ENCODE measurements around the gene RTL10. TPM values are rescaled to one million over a fixed set of nuclear protein-coding genes. Genes with fewer than 3 reads are reported as not detected.

Gene RTL10
- total and polyA plus RNA-seq, 8 donors = 3.7 to 12.4 (median 8.6) TPM

DNA sequence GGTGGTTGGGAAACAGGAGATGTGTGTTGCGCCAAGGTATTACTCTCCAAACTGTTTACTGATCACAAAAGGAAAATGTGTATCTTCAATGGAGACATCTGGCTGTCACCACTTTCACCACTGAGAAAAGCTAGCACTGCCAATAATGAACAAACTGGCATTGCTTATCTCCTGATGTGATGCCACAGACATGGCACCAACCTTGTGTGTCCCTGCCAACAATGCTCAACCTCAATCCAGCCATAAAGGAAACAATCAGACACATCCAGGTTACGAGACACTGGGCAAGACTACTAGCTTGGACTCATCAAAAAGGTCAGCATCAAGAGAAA lies 28.1 kb downstream of the RTL10 start:
- no peak overlapping the region for H3K27ac ChIP-seq
- H3K4me3 ChIP-seq = no peak overlapping the region
- no peaks in the 10 kb centered on the region for H3K4me1 ChIP-seq
- FAIRE-seq (no peak), DNase-seq (no peak), ATAC-seq (no peak)
- intact Hi-C loops (cut with DNase I) = no loop called here
- 44 to 93% methylated on average over 2 of the region's 2 CpGs for WGBS, 2 donors
- TF ChIP-seq, protein P1, sequence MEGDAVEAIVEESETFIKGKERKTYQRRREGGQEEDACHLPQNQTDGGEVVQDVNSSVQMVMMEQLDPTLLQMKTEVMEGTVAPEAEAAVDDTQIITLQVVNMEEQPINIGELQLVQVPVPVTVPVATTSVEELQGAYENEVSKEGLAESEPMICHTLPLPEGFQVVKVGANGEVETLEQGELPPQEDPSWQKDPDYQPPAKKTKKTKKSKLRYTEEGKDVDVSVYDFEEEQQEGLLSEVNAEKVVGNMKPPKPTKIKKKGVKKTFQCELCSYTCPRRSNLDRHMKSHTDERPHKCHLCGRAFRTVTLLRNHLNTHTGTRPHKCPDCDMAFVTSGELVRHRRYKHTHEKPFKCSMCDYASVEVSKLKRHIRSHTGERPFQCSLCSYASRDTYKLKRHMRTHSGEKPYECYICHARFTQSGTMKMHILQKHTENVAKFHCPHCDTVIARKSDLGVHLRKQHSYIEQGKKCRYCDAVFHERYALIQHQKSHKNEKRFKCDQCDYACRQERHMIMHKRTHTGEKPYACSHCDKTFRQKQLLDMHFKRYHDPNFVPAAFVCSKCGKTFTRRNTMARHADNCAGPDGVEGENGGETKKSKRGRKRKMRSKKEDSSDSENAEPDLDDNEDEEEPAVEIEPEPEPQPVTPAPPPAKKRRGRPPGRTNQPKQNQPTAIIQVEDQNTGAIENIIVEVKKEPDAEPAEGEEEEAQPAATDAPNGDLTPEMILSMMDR (IDR thresholded peaks at IDR 0.05) = no peak
- no peaks in the 10 kb centered on the region for H3K36me3 ChIP-seq
- H3K9me3 ChIP-seq = no peaks in the 10 kb centered on the region
- H3K27me3 ChIP-seq = no peaks in the 10 kb centered on the region

DNA sequence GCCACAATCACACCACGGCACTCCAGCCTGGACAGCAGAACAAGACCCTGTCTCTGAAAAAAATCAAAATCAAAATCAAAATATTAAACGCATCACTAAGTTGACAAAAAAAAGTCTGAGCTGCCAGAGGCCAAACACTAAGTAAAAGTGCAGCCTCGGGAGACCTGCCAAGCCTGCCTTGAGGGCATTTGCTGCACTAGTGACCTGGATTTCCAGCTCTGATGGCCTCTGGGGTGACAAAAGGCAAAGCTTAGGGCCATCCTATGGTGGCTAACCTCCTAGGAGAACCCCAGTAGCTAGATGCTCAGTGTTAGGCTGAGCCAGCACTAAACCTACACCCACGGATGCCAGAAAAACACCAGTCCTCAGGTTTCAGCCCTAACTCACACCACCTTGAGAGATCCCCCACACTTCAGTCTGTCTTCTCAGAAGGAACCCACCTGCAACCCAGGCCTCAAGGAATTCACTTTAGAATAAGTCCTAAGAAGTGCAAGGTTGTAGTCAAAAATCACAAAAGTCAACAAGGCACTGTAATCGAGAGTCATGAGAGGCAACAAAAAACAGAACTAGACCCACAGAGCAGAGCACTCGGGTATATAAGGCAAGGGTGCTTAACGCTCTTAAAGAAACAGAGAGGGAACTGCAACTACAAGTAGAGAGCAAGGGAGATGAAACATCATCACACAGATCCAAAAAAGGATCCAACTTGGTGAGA lies 28.6 kb downstream of the RTL10 start:
- no peaks in the 10 kb centered on the region for H3K36me3 ChIP-seq
- H3K4me3 ChIP-seq = no peak overlapping the region
- FAIRE-seq (no peak), DNase-seq (peak in 1 of 6 donors; percentile 24), ATAC-seq (no peak)
- H3K27me3 ChIP-seq = no peaks in the 10 kb centered on the region
- intact Hi-C loops (cut with DNase I) = no loop called here
- TF ChIP-seq, protein P1 (IDR thresholded peaks at IDR 0.05) = no peak
- 88 to 95% methylated on average over 7 of the region's 7 CpGs for WGBS, 2 donors
- H3K9me3 ChIP-seq = no peaks in the 10 kb centered on the region
- no peak overlapping the region for H3K27ac ChIP-seq
- H3K4me1 ChIP-seq = no peaks in the 10 kb centered on the region

DNA sequence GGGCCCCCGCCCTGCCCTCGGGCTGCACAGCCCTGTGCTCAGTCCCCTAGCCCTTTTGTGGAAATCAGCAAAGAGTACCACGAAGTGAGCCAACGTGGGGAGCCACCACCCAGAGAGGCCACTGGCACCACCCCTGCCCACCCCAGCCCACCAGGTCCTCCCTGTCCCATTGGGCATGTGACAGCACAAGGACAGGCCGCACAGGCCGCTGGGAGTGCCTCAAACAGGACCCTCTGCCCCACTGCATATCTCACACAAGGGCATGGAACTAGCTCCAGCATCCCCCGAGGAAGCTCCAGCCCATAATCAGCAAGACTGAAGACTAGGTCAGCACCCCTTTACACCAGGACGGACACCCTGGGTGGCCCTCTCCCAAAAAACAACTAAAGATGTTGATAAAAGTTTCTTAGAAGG lies 29.7 kb downstream of the RTL10 start:
- no peaks in the 10 kb centered on the region for H3K27me3 ChIP-seq
- 91 to 92% methylated on average over 8 of the region's 8 CpGs for WGBS, 2 donors

DNA sequence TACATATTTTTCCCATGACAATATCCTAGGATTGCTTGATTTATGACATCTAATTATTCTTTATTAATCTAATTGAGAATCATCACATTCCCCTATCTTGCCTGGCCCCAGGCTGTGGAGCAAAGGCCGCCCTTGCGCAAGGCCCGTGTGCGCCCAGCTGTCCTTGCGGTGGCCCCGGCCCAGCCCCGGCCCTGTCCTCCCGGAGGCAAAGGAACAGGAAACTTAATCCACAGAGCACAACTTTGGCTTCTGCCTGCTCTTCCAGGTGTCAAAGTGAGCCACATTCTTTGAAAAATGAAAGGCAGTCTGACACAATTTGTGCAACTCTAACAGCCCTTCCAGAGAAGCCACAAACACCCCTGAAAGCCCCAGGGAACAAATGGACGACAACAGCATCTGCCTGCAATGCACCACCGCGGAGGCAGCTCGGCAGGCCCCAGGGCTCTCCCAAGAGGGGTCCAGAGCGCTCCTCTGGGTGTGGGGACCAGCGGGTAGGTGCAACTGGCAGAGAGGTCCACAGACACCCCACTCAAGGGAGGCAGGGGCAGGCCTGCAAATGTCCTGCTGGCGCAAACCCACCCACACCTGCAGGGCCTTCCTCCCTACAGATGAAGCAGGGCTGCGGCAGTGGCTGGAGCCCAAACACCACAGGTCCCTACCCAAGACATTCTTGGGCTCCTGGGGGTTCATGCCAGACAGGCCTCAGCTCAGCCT lies 30.3 kb downstream of the RTL10 start:
- Histone ChIP-seq H3K36me3 (no peaks in the 10 kb centered on the region), H3K4me3 (no peak overlapping the region), H3K4me1 (no peaks in the 10 kb centered on the region), H3K27me3 (no peaks in the 10 kb centered on the region), H3K9me3 (no peaks in the 10 kb centered on the region), H3K27ac (no peak overlapping the region)
- no peak for FAIRE-seq
- ATAC-seq = peak in 1 of 4 donors; percentile 44
- TF ChIP-seq, protein P1 (IDR thresholded peaks at IDR 0.05) = no peak
- DNase-seq = peak in 3 of 6 donors; percentile 1 to 43 (median 4)
- intact Hi-C loops (cut with DNase I) = no loop called here
- WGBS, 2 donors = 89 to 91% methylated on average over 16 of the region's 16 CpGs

More for the DNA sequence above, 29.7 kb downstream of the RTL10 start:
- Histone ChIP-seq H3K36me3 (no peaks in the 10 kb centered on the region), H3K9me3 (no peaks in the 10 kb centered on the region), H3K27ac (no peak overlapping the region), H3K4me3 (no peak overlapping the region), H3K4me1 (no peaks in the 10 kb centered on the region)
- TF ChIP-seq, protein P1 (IDR thresholded peaks at IDR 0.05) = no peak
- ATAC-seq = no peak
- intact Hi-C loops (cut with DNase I) = no loop called here
- FAIRE-seq = no peak
- peak in 2 of 6 donors; percentile 7 to 35 for DNase-seq

DNA sequence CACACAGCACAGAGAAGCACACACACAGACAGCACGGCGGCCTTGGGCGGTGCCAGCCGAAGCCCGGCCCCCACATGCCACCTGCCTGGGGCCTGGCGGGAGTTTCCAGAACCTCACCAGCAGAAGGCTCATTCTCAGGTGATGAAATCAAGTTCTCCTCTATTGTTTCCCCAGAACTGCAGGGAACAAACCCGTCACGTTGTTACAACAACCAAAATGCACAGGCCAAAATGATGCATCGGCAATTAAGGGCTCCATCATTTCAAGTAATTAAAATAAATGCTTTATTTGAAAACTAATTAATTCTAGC lies 30.8 kb downstream of the RTL10 start:
- FAIRE-seq (no peak), DNase-seq (peak in 3 of 6 donors; percentile 0 to 45 (median 7)), ATAC-seq (peak in 1 of 4 donors; percentile 36)
- Histone ChIP-seq H3K9me3 (no peaks in the 10 kb centered on the region), H3K36me3 (no peaks in the 10 kb centered on the region), H3K4me1 (no peaks in the 10 kb centered on the region), H3K27me3 (no peaks in the 10 kb centered on the region), H3K27ac (no peak overlapping the region), H3K4me3 (no peak overlapping the region)
- intact Hi-C loops (cut with DNase I) = no loop called here
- WGBS, 2 donors = 88% methylated on average over 9 of the region's 9 CpGs
- TF ChIP-seq, protein P1 (IDR thresholded peaks at IDR 0.05) = no peak
